Keratinocyte (primary cell): ENCODE data around the gene MAP3K20.

Source experiments
- CTCF ChIP-seq, 3 experiments: IDR thresholded peaks in 1 of 3; conservative IDR thresholded peaks in 1 of 3; optimal IDR thresholded peaks in 1 of 3; 2 replicates in 2 of 3; 3 replicates in 1 of 3; pipeline versions ENCODE3 to v1.5.1; 2011; ENCODE audit warnings: low read length in 3 of 3, mild to moderate bottlenecking in 3 of 3, moderate library complexity in 2 of 3, control low read depth in 1 of 3, inconsistent platforms in 1 of 3; ENCODE audit not compliant: insufficient read depth in 2 of 3; ENCODE audit errors: extremely low read depth in 1 of 3
- EZH2 ChIP-seq: IDR thresholded peaks from one replicate; pipeline ENCODE4 v1.6.1; 2012; ENCODE audit warnings: inconsistent platforms, mild to moderate bottlenecking, low read length, moderate library complexity

- TF ChIP-seq CTCF (optimal IDR thresholded peaks at IDR 0.05 in 1 of 3, IDR thresholded peaks at IDR 0.05 in 1 of 3, conservative IDR thresholded peaks at IDR 0.05 in 1 of 3; ENCODE audit: extremely low read depth in 1 of 3, insufficient read depth in 2 of 3, low read length in 3 of 3) (no peak), EZH2 (no peak)
These were observed 85.4 kb downstream of the MAP3K20 start for GRCh38 chr2:173161040-173161439.
